HG02759 (cell line): ENCODE measurements around the gene IL33.

Source experiments
- ATAC-seq: cut with Tn5 transposase; IDR thresholded peaks from one replicate; pipeline ENCODE4 v1.9.1; 2021; ENCODE audit warnings: mild to moderate bottlenecking, moderate library complexity; ENCODE audit not compliant: unreplicated experiment

The IL33 gene

GRCh38 chr9:6277417-6277816 is 61.8 kb downstream of the IL33 start:
- ATAC-seq: no peak

GRCh38 chr9:6301858-6302257 is 86.3 kb downstream of the IL33 start:
- ATAC-seq: no peak

- ATAC-seq: no peak
Measured at GRCh38 chr9:6302417-6302816, 86.8 kb downstream of the IL33 start.

- no peak for ATAC-seq
Measured at GRCh38 chr9:6304232-6304631, 88.6 kb downstream of the IL33 start.

GRCh38 chr9:6305954-6306563 is 90.5 kb downstream of the IL33 start:
- no peak for ATAC-seq
